Activated CD8-positive, alpha-beta T cell treated with anti-CD3 and anti-CD28 coated beads, Interleukin-2, amount 10 ng/mL, durations not matched to agents 7 days and 5 days (primary cell): Measurements from ENCODE around the gene GRM8. TPM values are rescaled to one million over a fixed set of nuclear protein-coding genes. Genes with fewer than 3 reads are reported as not detected.

Experiments used
- ATAC-seq: fragments of 150-1000 bp; cut with Tn5 transposase; one replicate; pipeline ENCODE4 v1.10.0; 2021; ENCODE audit warnings: moderate library complexity
- CTCF ChIA-PET: fragments of 350-600 bp; sonication (Branson Sonifier 250); formaldehyde crosslinking; loops from one replicate; lab custom pipeline; 2021; ENCODE audit warnings: antibody characterized with exemption; lab: Charles Lee
- POLR2A ChIA-PET: fragments of 350-600 bp; sonication (Branson Sonifier 250); formaldehyde crosslinking; loops from one replicate; lab custom pipeline; 2021; ENCODE audit warnings: antibody characterized with exemption; lab: Charles Lee
- DNase-seq: peaks from one replicate; pipeline ENCODE4 v3.0.0-alpha.2; 2020
- H3K27ac Mint-ChIP-seq: one replicate; pipeline ENCODE4 v1.8.0; 2021; ENCODE audit warnings: mild to moderate bottlenecking, mixed read lengths
- H3K27me3 Mint-ChIP-seq: one replicate; pipeline ENCODE4 v1.8.0; 2021; ENCODE audit warnings: low read depth, mixed read lengths
- H3K36me3 Mint-ChIP-seq: one replicate; pipeline ENCODE4 v1.8.0; 2021; ENCODE audit warnings: low read depth, mixed read lengths
- H3K4me1 Mint-ChIP-seq: one replicate; pipeline ENCODE4 v1.8.0; 2021; ENCODE audit warnings: low read depth, mixed read lengths
- H3K4me3 Mint-ChIP-seq: one replicate; pipeline ENCODE4 v1.8.0; 2021; ENCODE audit warnings: mild to moderate bottlenecking, mixed read lengths
- H3K9me3 Mint-ChIP-seq: one replicate; pipeline ENCODE4 v1.8.0; 2022; ENCODE audit warnings: mixed read lengths; ENCODE audit not compliant: insufficient read depth
- total RNA-seq, 2 experiments: library from RNA; stranded (reverse); gene quantifications; one replicate each; pipeline ENCODE4 v1.2.3, GENCODE V29; 2021

GRM8 gene
- total RNA-seq: not detected

GRCh38 chr7:127252778-127253280, at the start of gene GRM8:
GRM8 (minus strand) TSS chr7:127252941.
- Mint-ChIP-seq H3K4me3 (peak within 1 kb of the TSS; percentile 78), H3K4me1 (peaks cover 11% of the 10 kb centered on the region), H3K9me3 (no peaks in the 10 kb centered on the region), H3K27me3 (peaks cover 69% of the 10 kb centered on the region), H3K27ac (no peak within 1 kb of the TSS), H3K36me3 (no peaks in the 10 kb centered on the region)
- DNase-seq: no peak
- POLR2A ChIA-PET: no interaction called here
- ATAC-seq: peak; percentile 41
- CTCF ChIA-PET: no interaction called here

- no peaks in the 10 kb centered on the region for H3K9me3 Mint-ChIP-seq
- no peak overlapping the region for H3K4me3 Mint-ChIP-seq
- ChIA-PET CTCF (no interaction called here), POLR2A (no interaction called here)
- DNase-seq (no peak), ATAC-seq (no peak)
- H3K4me1 Mint-ChIP-seq: no peaks in the 10 kb centered on the region
- no peaks in the 10 kb centered on the region for H3K36me3 Mint-ChIP-seq
- no peak overlapping the region for H3K27ac Mint-ChIP-seq
- peaks cover 10% of the 10 kb centered on the region for H3K27me3 Mint-ChIP-seq
Observed at GRCh38 chr7:127290801-127291361, 38.1 kb upstream of the GRM8 start.

- POLR2A ChIA-PET: no interaction called here
- no peak for DNase-seq
- H3K4me3 Mint-ChIP-seq: no peak overlapping the region
- no peak for ATAC-seq
- H3K36me3 Mint-ChIP-seq: no peaks in the 10 kb centered on the region
- CTCF ChIA-PET: no interaction called here
- H3K27ac Mint-ChIP-seq: no peak overlapping the region
- H3K9me3 Mint-ChIP-seq: no peaks in the 10 kb centered on the region
- no peaks in the 10 kb centered on the region for H3K4me1 Mint-ChIP-seq
- H3K27me3 Mint-ChIP-seq: peaks cover 7% of the 10 kb centered on the region
Observed at GRCh38 chr7:127290116-127290655, 37.4 kb upstream of the GRM8 start.

GRCh38 chr7:127287133-127287532, 34.4 kb upstream of the GRM8 start:
- Mint-ChIP-seq H3K4me3 (no peak overlapping the region), H3K27me3 (peaks cover 10% of the 10 kb centered on the region), H3K27ac (no peak overlapping the region), H3K9me3 (no peaks in the 10 kb centered on the region), H3K36me3 (no peaks in the 10 kb centered on the region), H3K4me1 (no peaks in the 10 kb centered on the region)
- POLR2A ChIA-PET: no interaction called here
- CTCF ChIA-PET: no interaction called here
- DNase-seq (no peak), ATAC-seq (no peak)

GRCh38 chr7:127270093-127270492, 17.4 kb upstream of the GRM8 start:
- no peak overlapping the region for H3K4me3 Mint-ChIP-seq
- no peaks in the 10 kb centered on the region for H3K36me3 Mint-ChIP-seq
- peaks cover 19% of the 10 kb centered on the region for H3K27me3 Mint-ChIP-seq
- DNase-seq (no peak), ATAC-seq (no peak)
- H3K4me1 Mint-ChIP-seq: no peaks in the 10 kb centered on the region
- H3K27ac Mint-ChIP-seq: no peak overlapping the region
- ChIA-PET POLR2A (no interaction called here), CTCF (interaction anchor here (0.8 to 0.9 kb wide), 2 partner anchors 9 to 15 kb away, joined by 4 read pairs; no protein-coding TSS in a partner anchor)
- no peaks in the 10 kb centered on the region for H3K9me3 Mint-ChIP-seq

- Mint-ChIP-seq H3K4me1 (no peaks in the 10 kb centered on the region), H3K4me3 (no peak overlapping the region), H3K27me3 (peaks cover 39% of the 10 kb centered on the region), H3K36me3 (no peaks in the 10 kb centered on the region), H3K9me3 (no peaks in the 10 kb centered on the region), H3K27ac (no peak overlapping the region)
- POLR2A ChIA-PET: no interaction called here
- DNase-seq: no peak
- no peak for ATAC-seq
- CTCF ChIA-PET: no interaction called here
Observed at GRCh38 chr7:127266047-127266446, 13.3 kb upstream of the GRM8 start.

- peaks cover 47% of the 10 kb centered on the region for H3K27me3 Mint-ChIP-seq
- no peak for DNase-seq
- ChIA-PET CTCF (no interaction called here), POLR2A (no interaction called here)
- H3K36me3 Mint-ChIP-seq: no peaks in the 10 kb centered on the region
- no peak overlapping the region for H3K27ac Mint-ChIP-seq
- no peaks in the 10 kb centered on the region for H3K9me3 Mint-ChIP-seq
- no peak overlapping the region for H3K4me3 Mint-ChIP-seq
- ATAC-seq: no peak
- no peaks in the 10 kb centered on the region for H3K4me1 Mint-ChIP-seq
Observed at GRCh38 chr7:127264219-127264618, 11.5 kb upstream of the GRM8 start.

- Mint-ChIP-seq H3K27me3 (peaks cover 56% of the 10 kb centered on the region), H3K4me3 (no peak overlapping the region), H3K36me3 (no peaks in the 10 kb centered on the region), H3K4me1 (peaks cover 3% of the 10 kb centered on the region), H3K9me3 (no peaks in the 10 kb centered on the region), H3K27ac (no peak overlapping the region)
- no peak for DNase-seq
- CTCF ChIA-PET: no interaction called here
- ATAC-seq: no peak
- POLR2A ChIA-PET: no interaction called here
Observed at GRCh38 chr7:127258111-127258510, 5.4 kb upstream of the GRM8 start.

GRCh38 chr7:127257086-127257485, 4.3 kb upstream of the GRM8 start:
- Mint-ChIP-seq H3K36me3 (no peaks in the 10 kb centered on the region), H3K27ac (no peak overlapping the region), H3K9me3 (no peaks in the 10 kb centered on the region), H3K27me3 (peaks cover 59% of the 10 kb centered on the region), H3K4me1 (peaks cover 8% of the 10 kb centered on the region), H3K4me3 (no peak overlapping the region)
- no peak for ATAC-seq
- ChIA-PET CTCF (no interaction called here), POLR2A (no interaction called here)
- no peak for DNase-seq

- H3K4me3 Mint-ChIP-seq: no peak overlapping the region
- POLR2A ChIA-PET: no interaction called here
- no peaks in the 10 kb centered on the region for H3K9me3 Mint-ChIP-seq
- CTCF ChIA-PET: interaction anchor here (1.3 kb wide), 1 partner anchor 453 kb away, joined by 3 read pairs; no protein-coding TSS in a partner anchor
- ATAC-seq (no peak), DNase-seq (no peak)
- H3K27me3 Mint-ChIP-seq: peaks cover 61% of the 10 kb centered on the region
- H3K36me3 Mint-ChIP-seq: no peaks in the 10 kb centered on the region
- H3K27ac Mint-ChIP-seq: no peak overlapping the region
- peaks cover 11% of the 10 kb centered on the region for H3K4me1 Mint-ChIP-seq
Observed at GRCh38 chr7:127256041-127256725, 3.4 kb upstream of the GRM8 start.

- H3K27me3 Mint-ChIP-seq: peaks cover 68% of the 10 kb centered on the region
- DNase-seq (no peak), ATAC-seq (no peak)
- POLR2A ChIA-PET: no interaction called here
- peak overlapping the region; percentile 78 for H3K4me3 Mint-ChIP-seq
- no peaks in the 10 kb centered on the region for H3K9me3 Mint-ChIP-seq
- H3K4me1 Mint-ChIP-seq: peaks cover 11% of the 10 kb centered on the region
- no peak overlapping the region for H3K27ac Mint-ChIP-seq
- CTCF ChIA-PET: interaction anchor here (1.2 to 1.8 kb wide), 5 partner anchors 91 to 453 kb away, joined by 3 to 4 read pairs (median 3); no protein-coding TSS in a partner anchor
- no peaks in the 10 kb centered on the region for H3K36me3 Mint-ChIP-seq
Observed at GRCh38 chr7:127254163-127254684, 1.5 kb upstream of the GRM8 start.
